RWPE1 (cell line): ENCODE measurements around the gene HOXB8.

Experiments used
- CTCF ChIA-PET: fragments of 350-600 bp; sonication (Branson Sonifier 250); formaldehyde crosslinking; extraction: SDS; loops from one replicate; lab custom pipeline; 2021; lab: Yijun Ruan, JAX
- POLR2A ChIA-PET: fragments of 400-600 bp; formaldehyde crosslinking; extraction: SDS; loops from one replicate; lab custom pipeline; 2020; ENCODE audit warnings: antibody characterized with exemption; ENCODE audit not compliant: low non-redundant PET; lab: Yijun Ruan, JAX
- DNase-seq: peaks from one replicate; pipeline ENCODE4 v3.0.0; 2012; ENCODE audit warnings: low spot score
- H3K27ac ChIP-seq: fragments of 450-650 bp; 2 replicates; pipeline ENCODE4 v1.5.1; 2017
- CTCF ChIP-seq: fragments of 450-650 bp; conservative IDR thresholded peaks from 2 replicates; pipeline ENCODE4 v1.5.1; 2017; ENCODE audit warnings: low read depth, mild to moderate bottlenecking

The HOXB8 gene

DNA sequence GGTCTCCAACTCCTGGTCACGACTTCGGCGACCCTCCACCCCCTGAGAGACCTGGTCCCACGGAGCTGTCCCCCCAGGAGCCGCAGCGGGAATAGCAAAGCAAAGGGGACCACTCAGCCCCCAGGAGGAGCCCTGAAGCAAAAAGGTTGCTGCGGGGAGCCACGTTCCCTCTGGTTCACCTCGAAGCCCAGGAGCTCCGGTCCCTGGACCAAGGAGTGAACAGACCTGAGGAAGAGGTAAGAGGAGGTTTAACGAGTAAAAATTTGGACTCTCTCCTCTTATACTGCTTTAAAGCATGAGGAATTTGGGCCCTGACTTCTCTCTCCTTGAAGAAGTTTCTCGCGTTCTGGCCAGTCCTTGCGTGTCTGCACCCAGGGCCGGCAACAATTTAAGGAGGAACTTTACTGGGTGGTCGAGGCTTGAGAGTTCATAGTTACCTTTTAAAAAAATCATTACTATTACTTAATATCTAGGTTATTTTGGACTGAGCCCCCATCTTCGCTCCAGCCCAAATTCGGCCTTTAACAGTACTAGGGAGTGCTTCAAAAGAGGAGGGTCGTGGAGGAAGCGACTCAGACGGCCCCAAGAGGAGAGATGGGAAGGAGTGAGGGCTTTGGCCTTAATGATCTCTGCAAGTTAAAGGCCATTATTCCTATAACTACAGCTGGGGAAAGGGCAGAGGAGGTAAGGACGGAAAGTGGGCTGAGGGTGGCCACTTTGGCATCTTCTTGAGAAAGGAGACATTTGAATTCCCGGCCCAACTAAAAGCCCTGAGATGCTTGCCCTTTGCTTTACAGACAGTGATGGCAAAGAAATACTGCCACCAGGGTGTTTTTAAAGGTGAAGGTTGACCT, 28.0 kb upstream of the HOXB8 start:
- CTCF ChIA-PET: interaction anchor here (0.6 kb wide), 1 partner anchor 165 kb away, joined by 3 read pairs; no protein-coding TSS in a partner anchor
- no peak for DNase-seq
- POLR2A ChIA-PET: no interaction called here
- H3K27ac ChIP-seq: no peak overlapping the region
- TF ChIP-seq CTCF: no peak

GRCh38 chr17:48642059-48642842, 27.2 kb upstream of the HOXB8 start:
- DNase-seq: no peak
- no peak for TF ChIP-seq CTCF
- CTCF ChIA-PET: interaction anchor here (0.6 kb wide), 1 partner anchor 166 kb away, joined by 3 read pairs; no protein-coding TSS in a partner anchor

GRCh38 chr17:48641541-48642058, 26.5 kb upstream of the HOXB8 start:
- no peak for TF ChIP-seq CTCF
- no peak for DNase-seq
- CTCF ChIA-PET: interaction anchor here (1.3 kb wide), 1 partner anchor 217 kb away, joined by 6 read pairs; no protein-coding TSS in a partner anchor
- no peak overlapping the region for H3K27ac ChIP-seq
- POLR2A ChIA-PET: no interaction called here

More at GRCh38 chr17:48642059-48642842, 27.2 kb upstream of the HOXB8 start:
- H3K27ac ChIP-seq: no peak overlapping the region
- POLR2A ChIA-PET: no interaction called here

DNA sequence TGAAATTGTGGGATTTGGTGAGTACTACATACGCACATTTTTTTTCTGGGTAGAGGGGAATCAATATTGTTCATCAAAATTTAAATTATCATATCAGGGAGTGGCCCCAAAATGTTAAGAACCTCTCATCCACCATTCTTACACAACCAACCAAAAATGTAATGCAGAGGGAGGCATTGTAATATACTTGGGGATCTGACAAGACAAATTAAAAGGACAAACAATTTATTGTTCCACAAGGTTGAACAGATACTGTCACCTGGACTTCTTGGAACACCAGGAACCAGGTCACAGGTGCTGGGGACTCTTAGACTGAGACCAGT, 25.7 kb upstream of the HOXB8 start:
- no peak overlapping the region for H3K27ac ChIP-seq
- no peak for TF ChIP-seq CTCF
- DNase-seq: no peak
- CTCF ChIA-PET: interaction anchor here (0.6 to 1.3 kb wide), 2 partner anchors 218 to 613 kb away, joined by 6 to 11 read pairs; no protein-coding TSS in a partner anchor
- POLR2A ChIA-PET: no interaction called here

- no peak for TF ChIP-seq CTCF
- POLR2A ChIA-PET: no interaction called here
- H3K27ac ChIP-seq: no peak overlapping the region
- DNase-seq: no peak
- CTCF ChIA-PET: interaction anchor here (0.6 to 1.3 kb wide), 3 partner anchors 195 to 614 kb away, joined by 3 to 11 read pairs (median 6); no protein-coding TSS in a partner anchor
Measured at GRCh38 chr17:48639982-48640857, 25.1 kb upstream of the HOXB8 start.
